DMS79 (cell line): ENCODE results near the gene POLE2.
"Not testable (repeated sequence)": the region's sequence is repeated elsewhere in the genome, so short reads cannot be mapped to it uniquely, and the experiment has no call there.

Source experiments
- DNase-seq: peaks from one replicate; lab custom pipeline; 2025; lab: John Stamatoyannopoulos, UW

The POLE2 gene

DNA sequence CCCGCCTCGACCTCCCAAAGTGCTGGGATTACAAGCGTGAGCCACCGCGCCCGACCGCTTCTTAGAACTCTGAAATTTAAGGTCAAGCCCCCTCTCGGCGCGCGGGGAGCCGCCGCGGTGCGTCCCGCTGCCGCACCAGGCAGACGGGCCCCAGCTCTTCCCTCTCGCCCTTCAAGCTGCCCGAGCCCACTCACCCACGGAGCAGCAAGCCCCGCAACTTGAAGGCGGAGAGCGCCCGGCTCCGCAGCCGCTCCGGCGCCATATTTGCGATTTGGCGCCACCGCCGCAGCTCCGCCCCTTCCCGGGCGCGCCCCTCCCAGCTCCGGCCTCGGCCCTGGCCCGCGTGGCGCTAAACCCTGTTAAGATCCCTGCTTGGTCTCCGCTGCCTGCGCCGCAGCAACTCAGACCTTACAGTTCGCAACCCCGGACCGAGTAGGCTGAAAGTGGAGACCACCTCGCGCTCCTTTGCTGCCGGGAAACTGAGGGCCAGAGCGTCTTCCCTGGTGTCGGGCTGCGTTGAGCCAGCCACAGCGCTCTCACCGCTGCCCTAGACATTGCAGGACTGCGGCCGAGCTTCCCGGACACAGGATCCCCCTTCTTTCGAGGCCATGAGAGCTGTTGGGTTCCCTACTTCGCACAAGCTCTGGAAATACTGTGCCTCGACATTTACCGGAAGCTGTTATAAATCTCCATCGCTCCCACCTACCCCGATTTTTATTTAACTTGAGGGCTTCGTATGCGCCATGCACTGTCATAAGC lies at the start of gene POLE2:
POLE2 (minus strand) TSS at position 273 of the 759 bp plus-strand sequence; CDS start at position 262, 11 bp downstream.
- peak; percentile 62 for DNase-seq

GRCh38 chr14:49735669-49736068 lies 47.7 kb upstream of the POLE2 start:
- DNase-seq: not testable (repeated sequence)

- no peak for DNase-seq
Measured at GRCh38 chr14:49733836-49734235, 45.8 kb upstream of the POLE2 start.

- no peak for DNase-seq
Measured at GRCh38 chr14:49732896-49733295, 44.9 kb upstream of the POLE2 start.

GRCh38 chr14:49727171-49727570 lies 39.2 kb upstream of the POLE2 start:
- no peak for DNase-seq

GRCh38 chr14:49721733-49722435 lies 33.9 kb upstream of the POLE2 start:
- DNase-seq: not testable (repeated sequence)

- DNase-seq: no peak
Measured at GRCh38 chr14:49720744-49721143, 32.7 kb upstream of the POLE2 start.

DNA sequence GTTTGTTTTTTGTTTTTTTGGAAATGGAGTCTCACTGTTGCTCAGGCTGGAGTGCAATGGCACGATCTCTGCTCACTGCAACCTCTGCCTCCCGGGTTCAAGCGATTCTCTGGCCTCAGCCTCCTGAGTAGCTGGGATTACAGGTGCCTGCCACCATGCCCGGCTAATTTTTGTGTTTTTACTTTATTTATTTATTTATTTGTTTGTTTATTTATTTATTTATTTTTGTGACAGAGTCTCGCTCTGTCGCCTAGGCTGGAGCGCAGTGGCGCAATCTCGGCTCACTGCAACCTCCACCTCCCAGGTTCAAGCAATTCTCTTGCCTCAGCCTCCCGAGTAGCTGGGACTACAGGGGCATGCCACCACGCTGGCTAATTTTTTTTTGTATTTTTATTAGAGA lies 23.0 kb upstream of the POLE2 start:
- not testable (repeated sequence) for DNase-seq

DNA sequence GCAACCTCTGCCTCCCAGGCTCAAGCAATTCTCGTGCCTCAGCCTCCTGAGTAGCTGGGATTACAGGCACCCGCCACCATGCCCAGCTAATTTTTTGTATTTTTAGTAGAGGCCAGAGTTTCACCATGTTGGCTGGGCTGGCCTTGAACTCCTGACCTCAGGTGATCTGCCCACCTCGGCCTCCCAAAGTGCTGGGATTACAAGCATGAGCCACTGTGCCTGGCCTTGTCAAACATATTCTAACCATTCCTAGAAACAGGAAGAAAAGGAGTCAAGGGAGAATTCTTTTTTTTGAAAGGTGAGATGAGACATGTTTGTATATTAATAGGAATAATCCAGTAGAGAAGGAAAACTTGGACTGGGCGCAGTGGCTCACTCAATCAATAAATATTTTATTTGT lies 16.5 kb upstream of the POLE2 start:
- not testable (repeated sequence) for DNase-seq

DNA sequence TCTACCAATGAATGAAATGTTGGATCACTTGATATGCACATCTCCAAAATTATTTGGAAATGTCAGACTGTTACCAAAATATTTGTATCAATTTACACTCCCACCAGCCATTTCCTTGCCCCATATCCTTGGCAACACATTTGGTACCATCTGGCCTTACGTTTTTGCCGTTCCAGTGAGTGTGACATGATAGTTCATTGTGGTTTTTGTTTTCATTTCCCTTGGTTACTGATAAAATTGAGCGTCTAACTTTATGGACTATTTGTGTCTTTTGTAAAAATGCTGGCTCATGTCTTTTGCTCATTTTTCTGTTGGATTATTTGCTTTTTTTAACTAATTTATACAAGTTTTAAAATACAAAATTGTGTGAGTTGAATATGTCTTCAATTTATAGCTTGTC lies 16.0 kb upstream of the POLE2 start:
- no peak for DNase-seq

DNA sequence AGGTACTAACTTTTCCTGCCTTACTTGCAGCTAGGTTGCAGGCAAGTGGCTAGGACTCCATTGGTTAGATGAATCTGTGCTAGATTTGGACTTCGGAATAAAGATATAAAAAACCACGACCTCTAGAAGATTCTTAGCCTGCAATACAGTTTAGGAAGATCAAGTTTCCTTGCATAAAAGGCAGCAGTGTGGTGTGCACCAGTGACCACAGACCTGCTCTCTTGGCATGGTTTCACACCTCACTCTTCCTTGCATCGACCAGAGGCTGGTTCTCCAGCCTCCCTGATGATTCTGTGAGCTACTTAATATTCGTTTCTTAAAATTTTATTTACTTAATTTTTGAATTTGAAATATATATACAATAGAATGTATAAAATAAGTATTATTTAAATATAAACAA lies 14.7 kb upstream of the POLE2 start:
- no peak for DNase-seq

DNA sequence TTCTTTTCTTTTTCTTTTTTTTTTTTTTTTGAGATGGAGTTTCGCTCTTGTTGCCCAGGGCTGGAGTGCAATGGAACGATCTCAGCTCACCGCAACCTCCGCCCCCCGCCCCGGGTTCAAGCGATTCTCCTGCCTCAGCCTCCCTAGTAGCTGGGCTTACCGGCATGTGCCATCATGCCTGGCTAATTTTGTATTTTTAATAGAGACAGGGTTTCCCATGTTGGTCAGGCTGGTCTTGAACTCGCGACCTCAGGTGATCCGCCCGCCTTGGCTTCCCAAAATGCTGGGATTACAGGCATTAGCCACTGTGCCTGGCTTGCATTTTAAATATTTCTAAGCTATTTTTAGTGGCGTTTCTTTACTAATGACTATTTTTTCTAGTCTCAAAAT lies 5.7 kb upstream of the POLE2 start:
- not testable (repeated sequence) for DNase-seq

- DNase-seq: peak; percentile 56
Measured at GRCh38 chr14:49692811-49693734, 5.1 kb upstream of the POLE2 start, which contains the start of gene KLHDC1. Gene KLHDC1 (plus strand): TSS chr14:49693120. CDS start chr14:49693195, 75 bp downstream.

- no peak for DNase-seq
Measured at GRCh38 chr14:49692193-49692757, 4.3 kb upstream of the POLE2 start.

DNA sequence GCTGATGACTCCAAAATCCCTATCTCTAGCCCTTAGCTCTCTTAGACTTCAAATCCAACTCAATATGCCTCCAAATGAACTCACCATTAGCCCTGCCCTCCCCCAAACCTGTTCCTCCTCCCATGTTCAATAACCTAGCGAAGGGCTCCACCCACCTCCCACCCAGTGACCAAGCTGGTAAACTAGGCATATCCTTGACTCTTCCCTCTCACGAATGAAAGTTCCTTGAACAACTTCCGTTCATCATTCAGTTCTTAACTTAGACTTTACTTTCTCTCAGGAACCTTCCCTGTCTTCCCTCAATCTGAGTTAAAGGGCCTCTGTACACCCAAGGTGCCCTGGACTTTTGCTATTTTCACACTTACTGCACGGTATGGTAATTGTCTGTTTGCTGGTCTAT lies 3.0 kb upstream of the POLE2 start:
- no peak for DNase-seq

DNA sequence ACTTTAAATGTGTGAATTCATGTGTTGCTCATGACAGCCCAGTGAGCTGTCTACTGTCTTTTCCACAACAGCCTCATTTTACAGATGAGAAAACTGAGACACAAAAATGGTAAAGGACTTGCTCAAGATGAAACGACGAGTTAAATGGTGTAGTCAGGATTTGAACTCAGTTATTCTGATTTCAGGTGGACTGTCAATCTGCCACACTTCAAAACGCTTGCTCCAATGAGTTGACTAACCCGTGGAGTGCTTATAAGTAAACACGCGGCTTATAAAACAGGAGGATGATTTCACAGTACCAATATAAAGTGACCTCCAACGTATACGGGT lies 652 bp upstream of the POLE2 start:
- no peak for DNase-seq

DNA sequence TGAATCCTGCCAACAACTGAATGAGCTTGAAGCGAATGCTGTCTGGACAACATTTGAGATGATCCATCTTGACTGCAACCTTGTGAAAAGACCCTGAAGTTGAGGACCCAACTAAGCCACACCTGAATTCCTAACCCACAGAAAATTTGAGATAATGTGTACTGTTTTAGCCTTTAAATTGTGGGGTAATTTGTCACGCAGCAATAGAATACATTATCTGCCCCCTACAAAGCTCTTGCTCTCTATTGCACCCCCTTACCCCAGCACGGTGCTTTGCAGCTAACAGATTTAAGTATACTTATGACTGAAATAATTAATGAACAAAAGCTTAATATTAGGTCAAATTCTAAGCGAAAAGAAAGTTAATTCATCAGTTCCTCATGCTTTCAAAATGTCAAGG lies 1.6 kb downstream of the POLE2 start:
- DNase-seq: no peak

GRCh38 chr14:49679271-49679670 lies 8.7 kb downstream of the POLE2 start:
- no peak for DNase-seq

- DNase-seq: no peak
Measured at GRCh38 chr14:49677643-49678042, 10.4 kb downstream of the POLE2 start.

GRCh38 chr14:49673586-49673985 lies 14.4 kb downstream of the POLE2 start:
- DNase-seq: no peak

DNA sequence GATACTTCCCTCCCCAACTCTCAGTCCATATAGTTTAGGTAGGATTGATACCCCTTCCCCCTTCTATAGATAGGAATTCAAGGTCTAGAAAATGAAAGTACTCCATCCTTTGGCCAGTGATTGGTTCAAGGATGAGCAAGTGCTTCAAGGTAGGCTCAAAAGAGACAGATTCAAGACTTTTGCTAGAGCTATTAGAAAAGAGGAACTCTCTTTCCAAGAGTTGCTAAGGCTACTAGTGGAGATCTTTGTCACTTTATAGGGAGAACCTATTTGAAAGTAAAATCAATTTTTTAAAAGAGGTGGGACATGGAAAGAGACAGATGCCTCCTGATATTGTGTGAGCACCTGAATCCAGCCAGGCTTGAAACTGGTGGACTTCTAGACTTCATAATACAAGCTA lies 17.5 kb downstream of the POLE2 start:
- DNase-seq: no peak
